Prostate gland (tissue), 2 donors: Measurements from ENCODE around the gene PLEKHG1.

Experiments
- CTCF ChIP-seq, 4 experiments: fragments of 200-600 bp in 2 of 4; fragments of 450-650 bp in 2 of 4; sonication (generic) in 2 of 4; IDR thresholded peaks; 1 replicate in 3 of 4; 2 replicates in 1 of 4; pipeline ENCODE4 v1.5.1; 2016 to 2019; ENCODE audit warnings: antibody characterized with exemption in 4 of 4, mild to moderate bottlenecking in 2 of 4, moderate library complexity in 2 of 4
- POLR2AphosphoS5 ChIP-seq: sonication (generic); formaldehyde crosslinking; IDR thresholded peaks from one replicate; pipeline ENCODE4 v1.6.1; 2017; ENCODE audit warnings: antibody characterized with exemption

- no peak for TF ChIP-seq POLR2AphosphoS5
- TF ChIP-seq CTCF (IDR thresholded peaks at IDR 0.05): no peak
These were observed 7.6 kb downstream of the PLEKHG1 start for GRCh38 chr6:150607329-150607650.
